DOHH2 (cell line): ENCODE data around the gene RAD51C.

Source experiments
- H3F3A ChIP-seq: fragments of 200-600 bp; sonication (generic), shearing (Covaris generic); 2 replicates; pipeline ENCODE4 v1.6.0; 2016; ENCODE audit warnings: antibody characterized with exemption, mild to moderate bottlenecking; ENCODE audit not compliant: control insufficient read depth, insufficient read depth
- H3K27ac ChIP-seq: fragments of 200-600 bp; sonication (generic); 2 replicates; pipeline ENCODE4 v1.5.1; 2014; ENCODE audit warnings: low read depth, mild to moderate bottlenecking, low read length, moderate library complexity
- H3K27me3 ChIP-seq: fragments of 200-600 bp; sonication (generic); 2 replicates; pipeline ENCODE4 v1.6.1; 2014; ENCODE audit warnings: mild to moderate bottlenecking, low read length, mixed read lengths; ENCODE audit not compliant: control insufficient read depth
- H3K36me3 ChIP-seq: fragments of 200-600 bp; sonication (generic); 2 replicates; pipeline ENCODE4 v1.6.1; 2014; ENCODE audit warnings: mild to moderate bottlenecking, low read length, moderate library complexity, mixed read lengths; ENCODE audit not compliant: control insufficient read depth
- H3K4me1 ChIP-seq: fragments of 200-600 bp; sonication (generic); 2 replicates; pipeline ENCODE4 v1.6.1; 2014; ENCODE audit warnings: mild to moderate bottlenecking, low read length, mixed read lengths; ENCODE audit not compliant: control insufficient read depth
- H3K4me2 ChIP-seq: fragments of 200-600 bp; sonication (generic); 2 replicates; pipeline ENCODE4 v1.6.0; 2014; ENCODE audit warnings: mild to moderate bottlenecking, low read length, moderate library complexity
- H3K4me3 ChIP-seq: fragments of 200-600 bp; sonication (generic); 2 replicates; pipeline ENCODE4 v1.5.1; 2014; ENCODE audit warnings: mild to moderate bottlenecking, low read length, mixed read lengths
- H3K79me2 ChIP-seq: fragments of 200-600 bp; sonication (generic); 2 replicates; pipeline ENCODE4 v1.6.1; 2014; ENCODE audit warnings: mild to moderate bottlenecking, low read length, mixed read lengths; ENCODE audit not compliant: control insufficient read depth
- H3K9me2 ChIP-seq: fragments of 200-600 bp; sonication (generic); replicated peaks from 2 replicates; pipeline ENCODE4 v1.6.1; 2014; ENCODE audit warnings: mild to moderate bottlenecking, low read length, mixed read lengths; ENCODE audit not compliant: control insufficient read depth
- H3K9me3 ChIP-seq: fragments of 200-600 bp; sonication (generic); 2 replicates; pipeline ENCODE4 v1.6.1; 2014; ENCODE audit warnings: antibody characterized with exemption, low read length, mixed read lengths; ENCODE audit not compliant: control insufficient read depth, insufficient read depth
- H4K20me1 ChIP-seq: fragments of 200-600 bp; sonication (generic); 2 replicates; pipeline ENCODE4 v1.6.0; 2014; ENCODE audit warnings: low read depth, mild to moderate bottlenecking, antibody characterized with exemption, low read length, moderate library complexity; ENCODE audit not compliant: control insufficient read depth, insufficient read depth
- EZH2phosphoT487 ChIP-seq: fragments of 200-600 bp; sonication (generic); IDR thresholded peaks from 2 replicates; pipeline ENCODE4 v1.6.1; 2017; ENCODE audit warnings: borderline replicate concordance, mild to moderate bottlenecking, antibody characterized with exemption, low read length, moderate library complexity, mixed read lengths
- TF ChIP-seq, protein P1 (sequence below): fragments of 200-600 bp; sonication (generic); IDR thresholded peaks from one replicate; pipeline ENCODE4 v1.5.1; 2014; ENCODE audit warnings: antibody characterized with exemption, mild to moderate bottlenecking, low read depth, low read length; ENCODE audit not compliant: poor library complexity, severe bottlenecking

The RAD51C gene

GRCh38 chr17:58783380-58783779, 91.0 kb downstream of the RAD51C start:
- peaks cover 7% of the 10 kb centered on the region; the same call in 1 of the 2 replicates for H3K36me3 ChIP-seq
- H3F3A ChIP-seq = 0 out of 2 replicates have a peak, but pooled peaks cover 3% of the 10 kb centered on the region
- TF ChIP-seq EZH2phosphoT487 = no peak
- TF ChIP-seq, protein P1, sequence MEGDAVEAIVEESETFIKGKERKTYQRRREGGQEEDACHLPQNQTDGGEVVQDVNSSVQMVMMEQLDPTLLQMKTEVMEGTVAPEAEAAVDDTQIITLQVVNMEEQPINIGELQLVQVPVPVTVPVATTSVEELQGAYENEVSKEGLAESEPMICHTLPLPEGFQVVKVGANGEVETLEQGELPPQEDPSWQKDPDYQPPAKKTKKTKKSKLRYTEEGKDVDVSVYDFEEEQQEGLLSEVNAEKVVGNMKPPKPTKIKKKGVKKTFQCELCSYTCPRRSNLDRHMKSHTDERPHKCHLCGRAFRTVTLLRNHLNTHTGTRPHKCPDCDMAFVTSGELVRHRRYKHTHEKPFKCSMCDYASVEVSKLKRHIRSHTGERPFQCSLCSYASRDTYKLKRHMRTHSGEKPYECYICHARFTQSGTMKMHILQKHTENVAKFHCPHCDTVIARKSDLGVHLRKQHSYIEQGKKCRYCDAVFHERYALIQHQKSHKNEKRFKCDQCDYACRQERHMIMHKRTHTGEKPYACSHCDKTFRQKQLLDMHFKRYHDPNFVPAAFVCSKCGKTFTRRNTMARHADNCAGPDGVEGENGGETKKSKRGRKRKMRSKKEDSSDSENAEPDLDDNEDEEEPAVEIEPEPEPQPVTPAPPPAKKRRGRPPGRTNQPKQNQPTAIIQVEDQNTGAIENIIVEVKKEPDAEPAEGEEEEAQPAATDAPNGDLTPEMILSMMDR = no peak
- no peak overlapping the region for H3K4me2 ChIP-seq
- no peaks in the 10 kb centered on the region for H4K20me1 ChIP-seq
- H3K9me3 ChIP-seq = no peaks in the 10 kb centered on the region
- no peak overlapping the region for H3K27ac ChIP-seq
- H3K27me3 ChIP-seq = no peaks in the 10 kb centered on the region
- peaks cover 79% of the 10 kb centered on the region for H3K79me2 ChIP-seq
- H3K4me3 ChIP-seq = no peak overlapping the region
- peaks cover 7% of the 10 kb centered on the region for H3K4me1 ChIP-seq
- H3K9me2 ChIP-seq = no peaks in the 10 kb centered on the region

DNA sequence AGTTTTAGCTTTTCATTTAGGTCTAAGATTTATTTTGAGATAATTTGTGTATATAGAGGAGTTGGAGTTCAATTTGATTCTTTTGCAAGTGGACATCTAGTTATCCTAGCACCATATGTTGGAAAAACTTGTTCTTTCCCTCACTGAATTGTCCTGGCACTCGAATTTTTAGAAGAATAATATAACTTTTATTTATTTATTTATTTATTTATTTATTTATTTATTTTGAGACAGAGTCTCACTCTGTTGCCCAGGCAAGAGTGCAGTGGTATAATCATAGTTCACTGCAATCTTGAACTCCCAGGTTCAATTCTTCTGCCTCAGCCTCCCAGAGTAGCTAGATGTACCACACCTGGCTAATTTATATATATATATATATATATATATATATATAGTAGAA, 92.7 kb downstream of the RAD51C start:
- H3F3A ChIP-seq = 0 out of 2 replicates have a peak, but pooled peaks cover 3% of the 10 kb centered on the region
- H3K4me2 ChIP-seq = no peak overlapping the region
- H3K4me1 ChIP-seq = peaks cover 7% of the 10 kb centered on the region
- no peak overlapping the region for H3K4me3 ChIP-seq
- no peaks in the 10 kb centered on the region for H4K20me1 ChIP-seq
- no peaks in the 10 kb centered on the region for H3K27me3 ChIP-seq
- H3K79me2 ChIP-seq = peaks cover 78% of the 10 kb centered on the region
- H3K9me2 ChIP-seq = no peaks in the 10 kb centered on the region
- H3K27ac ChIP-seq = no peak overlapping the region
- peaks cover 10% of the 10 kb centered on the region; the same call in 1 of the 2 replicates for H3K36me3 ChIP-seq
- no peaks in the 10 kb centered on the region for H3K9me3 ChIP-seq
- no peak for TF ChIP-seq EZH2phosphoT487
- TF ChIP-seq, protein P1 = no peak
